Calu3 (cell line): Measurements from ENCODE around the gene UVRAG. TPM values are rescaled to one million over a fixed set of nuclear protein-coding genes. Genes with fewer than 3 reads are reported as not detected.

Source experiments
- BruUV-seq: library from RNA; stranded (reverse); fragments of 400-500 nt; replicated peaks from 2 replicates; lab custom pipeline; 2021; lab: Mats Ljungman, UMichigan
- CTCF ChIA-PET: fragments of 300-600 bp; sonication (Branson Sonifier 250); formaldehyde crosslinking; loops from one replicate; lab custom pipeline; 2022; ENCODE audit warnings: antibody characterized with exemption; lab: Charles Lee
- DNase-seq: peaks from one replicate; pipeline ENCODE4 v3.0.0; 2022
- H3K27ac Mint-ChIP-seq: one replicate; pipeline ENCODE4 v1.8.0; 2022; ENCODE audit warnings: mixed read lengths; ENCODE audit not compliant: unreplicated experiment
- H3K27me3 Mint-ChIP-seq: one replicate; pipeline ENCODE4 v1.8.0; 2022; ENCODE audit warnings: mixed read lengths; ENCODE audit not compliant: unreplicated experiment
- H3K36me3 Mint-ChIP-seq: one replicate; pipeline ENCODE4 v1.8.0; 2022; ENCODE audit warnings: mild to moderate bottlenecking, moderate library complexity, mixed read lengths; ENCODE audit not compliant: insufficient read depth, unreplicated experiment
- H3K4me1 Mint-ChIP-seq: one replicate; pipeline ENCODE4 v1.8.0; 2022; ENCODE audit warnings: mild to moderate bottlenecking, low read depth, mixed read lengths; ENCODE audit not compliant: unreplicated experiment
- H3K4me3 Mint-ChIP-seq: one replicate; pipeline ENCODE4 v1.8.0; 2022; ENCODE audit warnings: mild to moderate bottlenecking, low read depth, moderate library complexity, mixed read lengths; ENCODE audit not compliant: unreplicated experiment
- H3K9me3 Mint-ChIP-seq: one replicate; pipeline ENCODE4 v1.8.0; 2022; ENCODE audit warnings: low read depth, mixed read lengths; ENCODE audit not compliant: unreplicated experiment
- intact Hi-C: fragments of 100-400 bp; cut with micrococcal nuclease; formaldehyde crosslinking; loops from one replicate; pipeline ENCODE4 v1.10.0; 2022; ENCODE audit not compliant: unreplicated experiment
- total RNA-seq: library from RNA; stranded (reverse); gene quantifications from 2 replicates; pipeline ENCODE4 v1.2.3, GENCODE V29; 2022
- TF ChIP-seq, protein P1 (sequence below): fragments of 200-600 bp; IDR thresholded peaks from one replicate; pipeline ENCODE4 v1.8.0; 2022; ENCODE audit warnings: antibody characterized with exemption; ENCODE audit not compliant: unreplicated experiment

The UVRAG gene
- total RNA-seq, 1 experiment from 2014 or later: 18.5 TPM

DNA sequence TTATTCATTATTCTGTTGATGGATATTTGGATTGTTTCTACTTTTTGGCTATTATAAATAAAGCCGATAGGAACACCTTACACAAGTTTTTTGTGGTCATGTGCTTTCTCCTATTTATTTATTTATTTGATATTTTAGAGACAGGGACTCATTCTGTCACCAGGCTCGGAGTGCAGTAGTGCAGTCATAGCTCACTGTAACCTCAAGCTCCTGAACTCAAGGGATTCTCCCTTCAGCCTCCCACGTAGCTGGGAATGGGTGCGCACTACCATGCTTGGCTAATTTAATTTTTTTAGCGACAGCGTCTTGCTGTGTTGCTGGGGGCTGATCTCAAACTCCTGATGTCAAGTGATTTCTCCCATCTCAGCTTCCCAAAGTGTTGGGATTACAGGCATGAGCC lies 135.1 kb downstream of the UVRAG start:
- CTCF ChIA-PET: interaction anchor here (0.7 kb wide), 1 partner anchor 47 kb away, joined by 4 read pairs; no protein-coding TSS in a partner anchor
- Mint-ChIP-seq H3K4me3 (no peak overlapping the region), H3K27ac (no peak overlapping the region), H3K9me3 (no peaks in the 10 kb centered on the region), H3K27me3 (no peaks in the 10 kb centered on the region), H3K36me3 (no peaks in the 10 kb centered on the region), H3K4me1 (peaks cover 27% of the 10 kb centered on the region)
- intact Hi-C loops: no loop called here
- BruUV-seq: no TSS peak
- TF ChIP-seq, protein P1, sequence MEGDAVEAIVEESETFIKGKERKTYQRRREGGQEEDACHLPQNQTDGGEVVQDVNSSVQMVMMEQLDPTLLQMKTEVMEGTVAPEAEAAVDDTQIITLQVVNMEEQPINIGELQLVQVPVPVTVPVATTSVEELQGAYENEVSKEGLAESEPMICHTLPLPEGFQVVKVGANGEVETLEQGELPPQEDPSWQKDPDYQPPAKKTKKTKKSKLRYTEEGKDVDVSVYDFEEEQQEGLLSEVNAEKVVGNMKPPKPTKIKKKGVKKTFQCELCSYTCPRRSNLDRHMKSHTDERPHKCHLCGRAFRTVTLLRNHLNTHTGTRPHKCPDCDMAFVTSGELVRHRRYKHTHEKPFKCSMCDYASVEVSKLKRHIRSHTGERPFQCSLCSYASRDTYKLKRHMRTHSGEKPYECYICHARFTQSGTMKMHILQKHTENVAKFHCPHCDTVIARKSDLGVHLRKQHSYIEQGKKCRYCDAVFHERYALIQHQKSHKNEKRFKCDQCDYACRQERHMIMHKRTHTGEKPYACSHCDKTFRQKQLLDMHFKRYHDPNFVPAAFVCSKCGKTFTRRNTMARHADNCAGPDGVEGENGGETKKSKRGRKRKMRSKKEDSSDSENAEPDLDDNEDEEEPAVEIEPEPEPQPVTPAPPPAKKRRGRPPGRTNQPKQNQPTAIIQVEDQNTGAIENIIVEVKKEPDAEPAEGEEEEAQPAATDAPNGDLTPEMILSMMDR: no peak
- DNase-seq: no peak

DNA sequence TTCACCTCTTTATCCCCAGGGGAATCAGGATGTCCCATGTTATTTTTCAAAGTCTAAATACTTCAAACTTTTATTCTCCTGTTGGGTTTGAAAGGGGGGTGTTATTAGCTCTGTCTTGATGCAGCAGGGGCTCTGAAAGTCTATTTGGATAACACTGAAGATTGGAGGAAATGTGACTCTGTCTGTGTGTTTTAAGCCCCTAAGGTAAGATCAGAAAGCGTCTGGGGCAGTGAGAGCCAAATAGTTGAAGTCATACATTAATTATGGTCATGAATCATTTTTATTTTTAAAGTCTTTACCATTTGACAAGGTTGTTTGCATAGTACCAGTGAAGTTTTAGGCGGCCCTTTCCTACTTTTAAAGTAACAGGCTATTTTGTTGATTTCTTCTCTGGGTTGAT lies 139.0 kb downstream of the UVRAG start:
- Mint-ChIP-seq H3K4me1 (peaks cover 16% of the 10 kb centered on the region), H3K27me3 (no peaks in the 10 kb centered on the region), H3K27ac (no peak overlapping the region), H3K36me3 (no peaks in the 10 kb centered on the region), H3K9me3 (no peaks in the 10 kb centered on the region), H3K4me3 (no peak overlapping the region)
- CTCF ChIA-PET: no interaction called here
- no TSS peak for BruUV-seq
- TF ChIP-seq, protein P1: no peak
- intact Hi-C loops: no loop called here
- no peak for DNase-seq

DNA sequence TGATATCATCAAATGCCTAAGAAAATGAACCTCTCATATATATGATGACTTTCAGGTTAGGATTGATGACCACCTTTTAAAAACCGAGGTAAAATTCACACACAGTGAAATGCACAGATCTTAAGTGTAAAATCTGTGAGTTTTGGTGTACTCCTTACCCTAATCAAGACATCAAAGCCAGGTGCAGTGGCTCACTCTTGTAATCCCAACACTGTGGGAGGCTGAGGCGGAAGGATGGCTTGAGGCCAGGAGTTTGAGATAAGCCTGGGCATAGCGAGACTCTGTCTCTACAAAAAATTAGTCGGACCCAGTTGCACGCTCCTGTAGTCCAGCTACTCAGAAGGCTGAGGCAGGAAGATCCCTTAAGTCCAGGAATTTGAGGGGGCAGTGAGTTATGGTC lies 140.4 kb downstream of the UVRAG start:
- Mint-ChIP-seq H3K27ac (no peak overlapping the region), H3K4me3 (no peak overlapping the region), H3K27me3 (no peaks in the 10 kb centered on the region), H3K9me3 (no peaks in the 10 kb centered on the region), H3K36me3 (no peaks in the 10 kb centered on the region), H3K4me1 (peaks cover 16% of the 10 kb centered on the region)
- CTCF ChIA-PET: no interaction called here
- TF ChIP-seq, protein P1: no peak
- no TSS peak for BruUV-seq
- intact Hi-C loops: no loop called here
- no peak for DNase-seq

GRCh38 chr11:75959540-75959939 lies 144.5 kb downstream of the UVRAG start:
- DNase-seq: no peak
- BruUV-seq: no TSS peak
- Mint-ChIP-seq H3K4me1 (peaks cover 6% of the 10 kb centered on the region), H3K27me3 (no peaks in the 10 kb centered on the region), H3K36me3 (no peaks in the 10 kb centered on the region), H3K27ac (no peak overlapping the region), H3K9me3 (no peaks in the 10 kb centered on the region), H3K4me3 (no peak overlapping the region)
- CTCF ChIA-PET: no interaction called here
- intact Hi-C loops: no loop called here
- TF ChIP-seq, protein P1: no peak
